ENCODE results near the gene ZDHHC20. TPM values are rescaled to one million over a fixed set of nuclear protein-coding genes. Genes with fewer than 3 reads are reported as not detected.

Gene ZDHHC20
- total and polyA plus RNA-seq, 2 of the 13 experiments (the other 11 are each of a cell fraction or from before 2014, with no cell fraction given) = 19.9 to 59.9 TPM

DNA sequence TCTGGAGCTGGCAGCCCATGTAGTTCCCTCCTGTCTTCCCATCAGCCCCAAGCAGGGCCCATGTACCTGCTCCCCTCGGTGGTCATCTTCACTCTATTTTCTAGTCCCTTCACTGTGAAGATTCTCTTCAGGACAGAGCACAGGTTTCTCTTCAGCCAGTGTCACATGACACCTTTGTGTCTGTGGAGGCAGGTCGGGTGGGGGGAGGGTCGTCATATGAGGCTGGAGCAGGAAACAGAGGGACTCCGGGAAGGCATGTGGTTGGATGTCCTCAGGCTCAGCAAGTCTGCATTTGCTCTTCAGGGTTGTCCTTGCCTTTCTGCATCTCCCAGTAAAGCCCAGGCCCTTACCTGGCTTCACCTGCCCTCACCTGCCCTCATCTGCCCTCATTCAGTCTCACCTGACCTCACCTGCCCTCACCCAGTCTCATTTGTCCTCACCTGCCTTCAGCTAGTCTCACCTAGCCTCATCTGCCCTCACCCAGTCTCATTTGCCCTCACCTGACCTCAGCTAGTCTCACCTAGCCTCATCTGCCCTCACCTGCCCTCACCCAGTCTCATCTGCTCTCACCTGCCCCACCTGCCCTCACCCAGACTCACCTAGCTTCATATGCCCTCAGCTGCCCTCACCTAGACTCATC lies 120.3 kb downstream of the ZDHHC20 start (continued):
- TF ChIP-seq, protein P1, sequence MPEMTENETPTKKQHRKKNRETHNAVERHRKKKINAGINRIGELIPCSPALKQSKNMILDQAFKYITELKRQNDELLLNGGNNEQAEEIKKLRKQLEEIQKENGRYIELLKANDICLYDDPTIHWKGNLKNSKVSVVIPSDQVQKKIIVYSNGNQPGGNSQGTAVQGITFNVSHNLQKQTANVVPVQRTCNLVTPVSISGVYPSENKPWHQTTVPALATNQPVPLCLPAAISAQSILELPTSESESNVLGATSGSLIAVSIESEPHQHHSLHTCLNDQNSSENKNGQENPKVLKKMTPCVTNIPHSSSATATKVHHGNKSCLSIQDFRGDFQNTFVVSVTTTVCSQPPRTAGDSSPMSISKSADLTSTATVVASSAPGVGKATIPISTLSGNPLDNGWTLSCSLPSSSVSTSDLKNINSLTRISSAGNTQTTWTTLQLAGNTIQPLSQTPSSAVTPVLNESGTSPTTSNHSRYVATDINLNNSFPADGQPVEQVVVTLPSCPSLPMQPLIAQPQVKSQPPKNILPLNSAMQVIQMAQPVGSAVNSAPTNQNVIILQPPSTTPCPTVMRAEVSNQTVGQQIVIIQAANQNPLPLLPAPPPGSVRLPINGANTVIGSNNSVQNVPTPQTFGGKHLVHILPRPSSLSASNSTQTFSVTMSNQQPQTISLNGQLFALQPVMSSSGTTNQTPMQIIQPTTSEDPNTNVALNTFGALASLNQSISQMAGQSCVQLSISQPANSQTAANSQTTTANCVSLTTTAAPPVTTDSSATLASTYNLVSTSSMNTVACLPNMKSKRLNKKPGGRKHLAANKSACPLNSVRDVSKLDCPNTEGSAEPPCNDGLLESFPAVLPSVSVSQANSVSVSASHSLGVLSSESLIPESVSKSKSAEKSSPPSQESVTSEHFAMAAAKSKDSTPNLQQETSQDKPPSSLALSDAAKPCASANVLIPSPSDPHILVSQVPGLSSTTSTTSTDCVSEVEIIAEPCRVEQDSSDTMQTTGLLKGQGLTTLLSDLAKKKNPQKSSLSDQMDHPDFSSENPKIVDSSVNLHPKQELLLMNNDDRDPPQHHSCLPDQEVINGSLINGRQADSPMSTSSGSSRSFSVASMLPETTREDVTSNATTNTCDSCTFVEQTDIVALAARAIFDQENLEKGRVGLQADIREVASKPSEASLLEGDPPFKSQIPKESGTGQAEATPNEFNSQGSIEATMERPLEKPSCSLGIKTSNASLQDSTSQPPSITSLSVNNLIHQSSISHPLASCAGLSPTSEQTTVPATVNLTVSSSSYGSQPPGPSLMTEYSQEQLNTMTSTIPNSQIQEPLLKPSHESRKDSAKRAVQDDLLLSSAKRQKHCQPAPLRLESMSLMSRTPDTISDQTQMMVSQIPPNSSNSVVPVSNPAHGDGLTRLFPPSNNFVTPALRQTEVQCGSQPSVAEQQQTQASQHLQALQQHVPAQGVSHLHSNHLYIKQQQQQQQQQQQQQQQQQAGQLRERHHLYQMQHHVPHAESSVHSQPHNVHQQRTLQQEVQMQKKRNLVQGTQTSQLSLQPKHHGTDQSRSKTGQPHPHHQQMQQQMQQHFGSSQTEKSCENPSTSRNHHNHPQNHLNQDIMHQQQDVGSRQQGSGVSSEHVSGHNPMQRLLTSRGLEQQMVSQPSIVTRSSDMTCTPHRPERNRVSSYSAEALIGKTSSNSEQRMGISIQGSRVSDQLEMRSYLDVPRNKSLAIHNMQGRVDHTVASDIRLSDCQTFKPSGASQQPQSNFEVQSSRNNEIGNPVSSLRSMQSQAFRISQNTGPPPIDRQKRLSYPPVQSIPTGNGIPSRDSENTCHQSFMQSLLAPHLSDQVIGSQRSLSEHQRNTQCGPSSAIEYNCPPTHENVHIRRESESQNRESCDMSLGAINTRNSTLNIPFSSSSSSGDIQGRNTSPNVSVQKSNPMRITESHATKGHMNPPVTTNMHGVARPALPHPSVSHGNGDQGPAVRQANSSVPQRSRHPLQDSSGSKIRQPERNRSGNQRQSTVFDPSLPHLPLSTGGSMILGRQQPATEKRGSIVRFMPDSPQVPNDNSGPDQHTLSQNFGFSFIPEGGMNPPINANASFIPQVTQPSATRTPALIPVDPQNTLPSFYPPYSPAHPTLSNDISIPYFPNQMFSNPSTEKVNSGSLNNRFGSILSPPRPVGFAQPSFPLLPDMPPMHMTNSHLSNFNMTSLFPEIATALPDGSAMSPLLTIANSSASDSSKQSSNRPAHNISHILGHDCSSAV (CRISPR knock-in tag; IDR thresholded peaks at IDR 0.05; ENCODE audit: borderline replicate concordance) = no peak
- TF ChIP-seq, protein P2, sequence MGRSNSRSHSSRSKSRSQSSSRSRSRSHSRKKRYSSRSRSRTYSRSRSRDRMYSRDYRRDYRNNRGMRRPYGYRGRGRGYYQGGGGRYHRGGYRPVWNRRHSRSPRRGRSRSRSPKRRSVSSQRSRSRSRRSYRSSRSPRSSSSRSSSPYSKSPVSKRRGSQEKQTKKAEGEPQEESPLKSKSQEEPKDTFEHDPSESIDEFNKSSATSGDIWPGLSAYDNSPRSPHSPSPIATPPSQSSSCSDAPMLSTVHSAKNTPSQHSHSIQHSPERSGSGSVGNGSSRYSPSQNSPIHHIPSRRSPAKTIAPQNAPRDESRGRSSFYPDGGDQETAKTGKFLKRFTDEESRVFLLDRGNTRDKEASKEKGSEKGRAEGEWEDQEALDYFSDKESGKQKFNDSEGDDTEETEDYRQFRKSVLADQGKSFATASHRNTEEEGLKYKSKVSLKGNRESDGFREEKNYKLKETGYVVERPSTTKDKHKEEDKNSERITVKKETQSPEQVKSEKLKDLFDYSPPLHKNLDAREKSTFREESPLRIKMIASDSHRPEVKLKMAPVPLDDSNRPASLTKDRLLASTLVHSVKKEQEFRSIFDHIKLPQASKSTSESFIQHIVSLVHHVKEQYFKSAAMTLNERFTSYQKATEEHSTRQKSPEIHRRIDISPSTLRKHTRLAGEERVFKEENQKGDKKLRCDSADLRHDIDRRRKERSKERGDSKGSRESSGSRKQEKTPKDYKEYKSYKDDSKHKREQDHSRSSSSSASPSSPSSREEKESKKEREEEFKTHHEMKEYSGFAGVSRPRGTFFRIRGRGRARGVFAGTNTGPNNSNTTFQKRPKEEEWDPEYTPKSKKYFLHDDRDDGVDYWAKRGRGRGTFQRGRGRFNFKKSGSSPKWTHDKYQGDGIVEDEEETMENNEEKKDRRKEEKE (IDR thresholded peaks at IDR 0.05) = no peak
- TF ChIP-seq ZNF614 (CRISPR knock-in tag; IDR thresholded peaks at IDR 0.05; ENCODE audit: borderline replicate concordance) (no peak), SKI (IDR thresholded peaks at IDR 0.05; ENCODE audit: partially characterized antibody) (no peak), GMEB2 (CRISPR knock-in tag; IDR thresholded peaks at IDR 0.05; ENCODE audit: low read depth) (no peak), HNRNPK (IDR thresholded peaks at IDR 0.05; ENCODE audit: low read depth, low read length, poor library complexity, severe bottlenecking) (no peak)
